COLO668 (cell line): Measurements from ENCODE around the gene CYP24A1.

Experiments
- DNase-seq: peaks from one replicate; lab custom pipeline; 2025; ENCODE audit not compliant: unreplicated experiment; lab: John Stamatoyannopoulos, UW

Gene CYP24A1

DNA sequence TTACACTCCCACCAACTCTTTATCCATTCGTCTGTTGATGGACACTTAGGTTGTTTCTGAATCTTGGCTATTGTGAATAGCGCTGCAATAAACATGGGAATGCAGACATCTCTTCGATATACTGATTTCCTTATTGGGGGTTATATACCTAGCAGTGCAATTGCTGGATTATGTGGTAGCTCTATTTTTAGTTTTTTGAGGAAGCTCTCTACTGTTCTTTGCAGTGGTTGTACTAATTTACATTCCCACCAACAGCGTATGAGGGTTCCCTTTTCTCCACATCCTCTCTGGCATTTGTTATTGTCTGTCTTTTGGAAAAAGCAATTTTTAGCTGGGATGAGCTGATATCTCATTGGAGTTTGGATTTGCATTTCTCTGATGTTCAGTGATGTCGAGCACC lies 29.5 kb upstream of the CYP24A1 start:
- no peak for DNase-seq

- no peak for DNase-seq
Observed at GRCh38 chr20:54201268-54201846, 27.6 kb upstream of the CYP24A1 start.

DNA sequence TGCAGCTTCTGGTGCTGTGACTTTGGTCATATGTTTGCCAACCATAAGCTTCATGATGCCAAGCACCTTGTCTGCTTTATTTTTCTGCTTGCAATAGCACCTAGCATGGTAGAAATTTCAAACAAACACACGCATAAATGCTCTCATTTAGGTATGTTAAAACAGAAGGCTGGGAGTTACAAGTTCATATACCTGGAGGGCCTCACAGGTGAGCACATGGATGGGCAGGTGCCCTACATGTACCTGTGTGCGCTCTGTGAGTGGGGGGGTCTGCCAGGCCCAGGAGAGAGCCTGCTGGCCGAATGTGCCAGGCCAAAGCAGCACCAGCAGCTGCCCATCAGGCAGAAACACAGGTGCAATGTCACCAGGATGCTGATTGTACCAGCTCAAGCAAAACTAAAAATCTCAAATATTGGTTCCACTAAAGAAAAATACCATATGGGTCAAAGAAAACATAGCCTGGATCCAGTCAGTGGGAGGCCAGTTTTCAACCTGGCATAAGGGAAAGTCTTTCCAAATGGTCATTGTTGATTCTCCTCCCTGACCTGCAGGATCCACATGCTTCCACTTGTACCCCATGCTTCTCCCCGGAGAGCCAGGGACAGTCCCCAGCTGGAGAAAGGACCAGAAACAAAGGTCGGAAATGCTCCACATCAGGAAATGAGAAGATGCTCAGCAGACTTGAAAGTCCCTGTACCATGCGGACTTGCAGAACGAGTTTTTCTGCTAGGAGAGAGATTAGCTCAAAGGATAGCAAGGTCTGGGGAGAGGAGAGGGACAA lies 26.9 kb upstream of the CYP24A1 start:
- DNase-seq = no peak

DNA sequence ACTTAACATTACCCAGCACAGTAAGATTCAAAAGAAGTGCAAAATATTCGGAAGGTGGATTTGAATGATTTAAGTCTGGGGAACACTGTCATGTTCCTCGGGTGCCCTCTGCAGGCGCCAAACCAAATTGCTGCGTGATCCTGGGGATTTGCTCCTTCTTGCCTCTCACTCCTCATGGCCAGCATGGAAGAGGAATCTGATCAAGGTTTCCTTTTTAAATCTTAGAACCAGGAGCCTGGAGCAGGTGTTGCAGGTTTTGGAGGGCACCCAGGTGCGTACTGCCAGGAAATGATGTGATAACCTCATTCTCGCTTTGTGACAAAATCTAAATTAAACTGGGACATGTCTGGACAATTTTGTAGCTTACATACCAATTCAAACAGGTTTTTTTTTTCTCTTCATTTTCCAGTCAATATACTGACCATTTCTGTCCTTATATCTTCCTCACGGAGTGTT lies 26.0 kb upstream of the CYP24A1 start:
- peak; percentile 56 for DNase-seq

- no peak for DNase-seq
Observed at GRCh38 chr20:54199283-54199682, 25.5 kb upstream of the CYP24A1 start.

DNA sequence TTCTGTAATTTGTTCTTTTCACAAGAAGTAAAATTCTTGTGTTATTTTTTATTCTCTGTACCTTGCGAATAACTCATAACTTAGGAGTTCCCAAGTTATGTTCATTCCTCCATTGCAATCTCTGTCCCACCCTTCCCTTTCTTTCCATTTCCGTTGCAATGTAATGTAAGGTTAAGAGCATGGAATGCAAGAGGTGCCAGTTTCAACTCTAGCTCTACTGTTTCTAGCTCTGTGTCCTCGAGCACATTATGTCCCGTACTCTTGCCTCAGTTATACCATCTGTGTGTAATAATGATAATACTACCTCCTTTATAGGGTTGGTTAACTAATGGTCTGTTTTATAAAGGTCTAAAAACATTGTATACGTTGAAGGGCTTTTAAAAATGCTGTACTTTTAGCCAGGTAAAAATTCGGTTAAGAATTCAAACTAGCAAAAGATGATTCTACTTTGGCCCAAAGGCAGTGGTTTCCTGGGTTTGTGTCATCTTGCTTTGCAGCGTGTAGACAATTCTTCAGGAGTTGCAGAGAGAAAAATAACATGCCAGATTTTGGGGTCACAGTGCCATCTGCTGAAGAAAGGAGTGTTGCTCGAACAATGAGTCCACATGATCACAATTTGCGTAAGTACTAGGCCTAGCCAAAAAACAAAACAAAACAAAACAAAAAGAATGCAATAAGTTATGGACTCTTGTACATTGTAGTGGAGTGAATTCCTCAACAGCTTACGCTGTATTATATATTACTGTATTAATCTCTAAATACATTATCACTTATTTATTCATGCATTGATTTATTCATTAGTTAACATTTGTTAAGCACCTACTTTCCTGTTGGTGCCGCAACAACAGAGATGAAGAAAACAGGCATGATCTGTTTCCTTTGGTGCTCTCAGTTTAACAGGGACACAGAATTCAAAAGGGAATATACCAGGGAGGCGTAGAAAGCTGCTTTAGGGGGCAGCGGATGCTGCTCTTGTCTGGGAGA lies 24.1 kb upstream of the CYP24A1 start:
- no peak for DNase-seq

DNA sequence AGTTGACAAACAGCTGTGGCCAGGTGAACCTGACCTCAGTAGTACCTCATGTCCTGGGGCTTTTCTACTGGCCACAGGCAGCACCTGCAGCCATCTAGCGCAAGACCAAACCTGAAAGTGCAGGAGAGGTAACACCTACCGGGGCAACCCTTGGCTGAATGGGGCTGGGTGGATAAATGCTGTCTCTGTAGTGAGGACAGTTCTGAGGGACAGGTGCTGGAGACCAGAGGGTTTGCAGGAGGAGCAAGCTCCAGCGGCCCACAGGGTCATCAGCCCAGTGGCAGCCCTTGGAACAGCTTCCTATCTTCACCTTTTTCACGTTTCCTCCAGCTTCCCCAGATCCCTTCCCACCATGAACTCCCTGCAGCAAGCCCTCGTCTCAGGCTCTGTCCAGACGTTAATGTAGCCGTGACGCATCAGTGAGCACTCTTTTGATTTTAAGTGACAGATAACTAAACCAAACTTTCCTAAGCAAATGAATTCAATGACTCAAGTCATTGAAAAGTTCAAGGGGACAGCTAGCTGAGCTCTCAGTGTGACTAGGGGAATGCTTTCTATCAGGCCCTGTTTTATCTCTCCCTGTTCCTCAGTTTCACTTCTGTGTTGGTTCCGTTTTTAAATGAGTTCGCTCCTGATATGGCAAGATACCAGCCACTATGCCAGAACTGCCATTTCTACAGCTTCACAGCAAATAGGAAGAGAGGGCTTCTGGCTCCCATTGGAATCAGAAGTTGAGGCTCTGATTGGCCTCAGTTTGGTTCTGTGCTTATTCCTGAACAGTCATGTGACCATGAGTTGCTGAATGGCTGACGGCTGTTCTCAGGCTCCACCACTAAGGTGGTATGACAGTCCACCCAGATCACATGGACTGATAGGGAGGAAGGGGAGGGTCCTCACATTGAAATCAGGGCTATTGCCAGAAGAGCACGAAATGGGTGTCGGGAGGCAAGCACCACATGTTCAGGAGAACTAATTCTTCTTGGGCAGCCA lies 22.0 kb upstream of the CYP24A1 start:
- no peak for DNase-seq

- DNase-seq = no peak
Observed at GRCh38 chr20:54194724-54195438, 21.1 kb upstream of the CYP24A1 start.

- no peak for DNase-seq
Observed at GRCh38 chr20:54193817-54194216, 20.0 kb upstream of the CYP24A1 start.

DNA sequence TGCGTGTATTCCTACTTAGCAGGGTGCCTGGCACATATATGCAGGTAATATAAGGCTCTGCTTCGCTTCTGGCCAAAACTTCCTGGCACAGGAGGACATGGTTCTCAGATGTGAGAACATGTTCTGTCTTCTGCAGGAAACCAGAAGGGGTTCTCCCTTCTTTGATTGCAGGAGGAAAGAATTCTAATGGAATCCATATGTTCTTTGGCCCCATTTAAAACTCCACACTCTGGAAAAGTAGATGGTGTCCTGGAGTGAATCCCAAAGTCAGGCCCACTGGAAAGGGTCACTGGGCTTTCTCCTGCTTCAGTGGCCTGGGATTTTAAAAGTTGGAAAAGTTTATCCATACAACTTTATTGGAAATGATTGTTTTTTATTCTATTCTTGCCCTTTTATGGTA lies 16.4 kb upstream of the CYP24A1 start:
- DNase-seq = no peak

- DNase-seq = no peak
Observed at GRCh38 chr20:54189630-54190029, 15.8 kb upstream of the CYP24A1 start.

DNA sequence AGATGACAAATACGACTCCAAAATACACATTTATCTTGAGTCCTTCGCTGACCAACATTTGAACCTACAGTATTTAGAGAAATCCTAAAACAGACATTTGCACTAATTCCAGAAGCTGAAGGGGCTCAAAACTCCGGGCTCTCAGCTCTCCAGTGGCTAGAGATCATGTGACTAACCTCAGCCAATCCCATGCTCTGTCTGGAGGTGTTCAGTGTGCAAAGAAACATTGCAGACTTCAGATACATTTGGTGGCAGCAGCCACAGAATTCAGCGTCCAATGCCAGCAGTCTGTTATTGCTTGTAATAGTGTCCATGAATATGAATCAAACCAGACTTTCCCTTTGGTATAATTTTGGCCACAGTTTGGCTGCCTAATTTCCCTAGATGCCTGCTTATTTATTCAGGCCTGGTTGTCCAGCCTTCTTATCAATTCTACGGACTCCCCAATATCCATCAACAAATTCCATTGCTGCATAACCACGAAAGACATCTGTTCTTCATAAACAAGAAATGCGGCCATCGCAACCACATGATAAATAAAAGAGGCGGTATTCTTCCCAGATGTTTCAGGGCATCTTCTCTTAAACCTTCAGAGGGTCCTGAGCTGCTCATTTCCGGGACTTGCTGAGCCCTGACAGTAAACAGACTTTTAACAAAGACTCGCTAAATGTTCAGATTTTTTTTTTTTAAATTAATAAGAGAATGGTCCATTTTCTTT lies 14.5 kb upstream of the CYP24A1 start:
- no peak for DNase-seq

GRCh38 chr20:54184904-54185626 lies 11.3 kb upstream of the CYP24A1 start:
- DNase-seq = no peak

DNA sequence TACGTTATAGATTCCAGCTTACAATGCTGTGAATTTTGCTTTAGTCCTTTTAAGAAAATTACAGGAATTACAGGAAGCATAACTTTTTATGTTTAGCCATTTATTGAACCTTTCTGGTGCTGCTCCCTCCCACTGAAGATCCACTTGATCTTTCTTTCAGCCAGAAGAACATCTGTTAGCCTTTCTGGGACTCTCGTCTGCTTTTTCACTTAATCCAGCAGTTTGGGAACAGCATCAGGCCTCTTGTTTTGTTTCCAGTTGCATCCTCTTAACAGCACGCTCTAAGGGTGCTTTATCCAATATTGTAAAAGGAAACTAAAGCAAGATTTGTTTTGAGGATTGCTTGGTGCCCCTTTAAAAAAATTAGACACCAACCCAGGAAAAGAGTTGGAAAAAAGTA lies 10.3 kb upstream of the CYP24A1 start:
- no peak for DNase-seq

DNA sequence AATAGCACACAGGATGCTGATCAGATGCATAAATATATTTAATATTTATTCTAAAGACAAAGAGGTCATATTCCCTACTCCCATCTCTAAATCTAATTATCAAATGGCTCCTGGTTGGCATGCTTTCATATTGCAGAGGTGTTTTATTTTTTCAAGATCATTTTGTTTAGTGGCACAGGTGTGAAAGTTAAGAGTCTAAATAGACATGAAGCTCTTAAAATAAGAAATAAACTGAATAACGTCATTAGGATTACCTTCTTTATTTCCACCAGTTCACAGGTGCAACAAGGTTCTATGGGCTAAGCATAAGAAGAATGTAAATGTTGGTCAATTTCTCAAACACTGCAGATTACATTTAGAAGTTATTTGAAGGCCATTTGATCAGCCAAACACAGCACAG lies 7.1 kb upstream of the CYP24A1 start:
- DNase-seq = no peak

- DNase-seq = peak; percentile 12
Observed at GRCh38 chr20:54179946-54180345, 6.2 kb upstream of the CYP24A1 start.

- no peak for DNase-seq
Observed at GRCh38 chr20:54178256-54178655, 4.5 kb upstream of the CYP24A1 start.

- no peak for DNase-seq
Observed at GRCh38 chr20:54177378-54177777, 3.6 kb upstream of the CYP24A1 start.
